Activated CD4-positive, alpha-beta T cell treated with anti-CD3 and anti-CD28 coated beads, Interleukin-2, amount 10 ng/mL, durations not matched to agents 7 days and 5 days (primary cell): ENCODE measurements around the gene UGT3A1. TPM values are rescaled to one million over a fixed set of nuclear protein-coding genes. Genes with fewer than 3 reads are reported as not detected.

ENCODE experiments used
- total RNA-seq, 2 experiments: library from RNA; stranded (reverse); gene quantifications; one replicate each; pipeline ENCODE4 v1.2.3, GENCODE V29; 2021

UGT3A1 gene
- total RNA-seq, 2 experiments from 2014 or later: not detected

Other genes with a start within 250 kb of the UGT3A1 start
- 100 to 1,000 TPM; 451 to 533 TPM for gene IL7R, start 134.5 kb downstream of the UGT3A1 start, total RNA-seq
- not detected for gene CAPSL, start 52.8 kb downstream of the UGT3A1 start, total RNA-seq
- not detected for gene UGT3A2, start 75.5 kb upstream of the UGT3A1 start, total RNA-seq
- gene LMBRD2, start 160.5 kb upstream of the UGT3A1 start, total RNA-seq: 10 to 100 TPM; 12.9 to 16.9 TPM
- gene SKP2, start 160.7 kb upstream of the UGT3A1 start, total RNA-seq: 10 to 100 TPM; 43.1 to 43.9 TPM